Naive thymus-derived CD8-positive, alpha-beta T cell (primary cell): Measurements from ENCODE around the gene PHAF1. TPM values are rescaled to one million over a fixed set of nuclear protein-coding genes. Genes with fewer than 3 reads are reported as not detected.

ENCODE experiments used
- ATAC-seq, 2 donors: fragments of 150-1000 bp; cut with Tn5 transposase in 1 of 2; sonication (Bioruptor Pico), chemical (Tn5 transposase) in 1 of 2; 1 replicate in 1 of 2; 2 replicates in 1 of 2; pipeline ENCODE4 v1.10.0; 2021; ENCODE audit warnings: mild to moderate bottlenecking in 2 of 2, moderate library complexity in 2 of 2
- POLR2A ChIA-PET: fragments of 350-600 bp; sonication (Branson Sonifier 250); formaldehyde crosslinking; loops from one replicate; lab custom pipeline; 2021; ENCODE audit warnings: antibody characterized with exemption; lab: Charles Lee
- DNase-seq, 10 donors: peaks; one replicate each; pipeline versions ENCODE4 v3.0.0 to v3.0.0-alpha.2; 2020 to 2022
- H3K27ac Mint-ChIP-seq, 10 donors: one replicate each; pipeline ENCODE4 v1.8.0; 2020 to 2022; ENCODE audit warnings: mild to moderate bottlenecking in 10 of 10, mixed read lengths in 10 of 10, moderate library complexity in 4 of 10, inconsistent platforms in 1 of 10
- H3K27me3 Mint-ChIP-seq, 5 donors: one replicate each; pipeline ENCODE4 v1.8.0; 2021 to 2022; ENCODE audit warnings: mixed read lengths in 5 of 5
- H3K36me3 Mint-ChIP-seq, 3 donors: one replicate each; pipeline ENCODE4 v1.8.0; 2020 to 2022; ENCODE audit warnings: mixed read lengths in 3 of 3, mild to moderate bottlenecking in 2 of 3, inconsistent platforms in 1 of 3
- H3K4me1 Mint-ChIP-seq, 4 donors: one replicate each; pipeline ENCODE4 v1.8.0; 2021 to 2022; ENCODE audit warnings: mixed read lengths in 4 of 4
- H3K4me3 Mint-ChIP-seq, 10 donors: one replicate each; pipeline ENCODE4 v1.8.0; 2020 to 2022; ENCODE audit warnings: mild to moderate bottlenecking in 10 of 10, mixed read lengths in 10 of 10, moderate library complexity in 6 of 10, inconsistent platforms in 1 of 10
- H3K9me3 Mint-ChIP-seq, 9 donors: one replicate each; pipeline ENCODE4 v1.8.0; 2020 to 2022; ENCODE audit warnings: mixed read lengths in 9 of 9, mild to moderate bottlenecking in 3 of 9, inconsistent platforms in 1 of 9, moderate library complexity in 1 of 9
- polyA plus RNA-seq, 3 donors: library from polyadenylated mRNA; unstranded; fragments of 300-500 nt; fragmentation: Illumina TruSeq; gene quantifications; one replicate each; pipeline ENCODE4 v1.2.3, GENCODE V29; 2021
- total RNA-seq, 8 experiments: library from RNA in 2 of 8; stranded (reverse) in 2 of 8; gene quantifications; one replicate each; pipeline ENCODE4 v1.2.3 and lab custom pipeline; 2021 to 2026

PHAF1 gene
- total RNA-seq (10 to 100 TPM; 21.4 to 23.3 TPM), polyA plus RNA-seq (10 to 100 TPM in 1 of 3 donors, 1 to 10 TPM in 2; 6.9 to 10.9 (median 6.9) TPM), total RNA-seq (lab: John Stamatoyannopoulos, UW) (17.7 to 35.6 (median 23.3) reads per million in 6 experiments)

- POLR2A ChIA-PET = interaction anchor here (0.6 to 1.7 kb wide), 9 partner anchors 12 to 152 kb away, joined by 3 to 8 read pairs (median 5); partner anchors contain the start of genes B3GNT9, CBFB, FBXL8 and TRADD
These were observed at the start of gene PHAF1 for GRCh38 chr16:67109407-67110135. PHAF1 (plus strand) TSS chr16:67109941; CDS start chr16:67110176, 235 bp downstream.

GRCh38 chr16:67063008-67063407, 46.7 kb upstream of the PHAF1 start:
- H3K4me1 Mint-ChIP-seq = peaks cover 6 to 20% (median 12%) of the 10 kb centered on the region in 4 donors
- H3K4me3 Mint-ChIP-seq = peak overlapping the region in 1 of 10 donors; percentile 11
- DNase-seq = no peak
- H3K36me3 Mint-ChIP-seq = peaks cover 0 to 32% (median 11%) of the 10 kb centered on the region in 3 donors
- peak overlapping the region in 3 of 10 donors; percentile 1 to 72 (median 5) for H3K27ac Mint-ChIP-seq
- POLR2A ChIA-PET = interaction anchor here (0.6 kb wide), 1 partner anchor 11 kb away, joined by 3 read pairs; no protein-coding TSS in a partner anchor
- no peaks in the 10 kb centered on the region for H3K9me3 Mint-ChIP-seq
- no peak for ATAC-seq
- H3K27me3 Mint-ChIP-seq = no peaks in the 10 kb centered on the region

More at GRCh38 chr16:67109407-67110135, at the start of gene PHAF1:
- Mint-ChIP-seq H3K4me1 (peaks cover 19 to 50% (median 41%) of the 10 kb centered on the region in 4 donors), H3K27ac (peak within 1 kb of the TSS; percentile 84 to 96 (median 91)), H3K4me3 (peak within 1 kb of the TSS; percentile 90 to 98 (median 94)), H3K36me3 (peaks cover 0 to 2% (median 2%) of the 10 kb centered on the region in 3 donors), H3K27me3 (no peaks in the 10 kb centered on the region), H3K9me3 (no peaks in the 10 kb centered on the region)
- ATAC-seq (peak; percentile 90 to 93), DNase-seq (peak; percentile 91 to 99 (median 97))

- POLR2A ChIA-PET = no interaction called here
- H3K36me3 Mint-ChIP-seq = peaks cover 0 to 56% (median 20%) of the 10 kb centered on the region in 3 donors
- no peak for ATAC-seq
- no peak overlapping the region for H3K27ac Mint-ChIP-seq
- no peaks in the 10 kb centered on the region for H3K9me3 Mint-ChIP-seq
- no peaks in the 10 kb centered on the region for H3K27me3 Mint-ChIP-seq
- no peak overlapping the region for H3K4me3 Mint-ChIP-seq
- H3K4me1 Mint-ChIP-seq = peaks cover 0 to 7% (median 2%) of the 10 kb centered on the region in 4 donors
- no peak for DNase-seq
These were observed 41.5 kb upstream of the PHAF1 start for GRCh38 chr16:67068212-67068753.

- Mint-ChIP-seq H3K36me3 (peaks cover 0 to 71% (median 22%) of the 10 kb centered on the region in 3 donors), H3K27ac (peak overlapping the region in 2 of 10 donors; percentile 59 to 89), H3K9me3 (no peaks in the 10 kb centered on the region), H3K27me3 (no peaks in the 10 kb centered on the region), H3K4me3 (no peak overlapping the region), H3K4me1 (peaks cover 0 to 4% (median 0%) of the 10 kb centered on the region in 4 donors)
- DNase-seq (no peak), ATAC-seq (no peak)
- POLR2A ChIA-PET = no interaction called here
These were observed 38.2 kb upstream of the PHAF1 start for GRCh38 chr16:67071476-67072048.

- Mint-ChIP-seq H3K4me1 (peaks cover 0 to 3% (median 0%) of the 10 kb centered on the region in 4 donors), H3K9me3 (no peaks in the 10 kb centered on the region), H3K27me3 (no peaks in the 10 kb centered on the region), H3K4me3 (no peak overlapping the region), H3K27ac (peak overlapping the region in 1 of 10 donors; percentile 29), H3K36me3 (peaks cover 0 to 50% (median 5%) of the 10 kb centered on the region in 3 donors)
- ATAC-seq (no peak), DNase-seq (no peak)
- POLR2A ChIA-PET = no interaction called here
These were observed 34.4 kb upstream of the PHAF1 start for GRCh38 chr16:67075331-67075730.

- no peak overlapping the region for H3K4me3 Mint-ChIP-seq
- H3K9me3 Mint-ChIP-seq = no peaks in the 10 kb centered on the region
- ATAC-seq (no peak), DNase-seq (no peak)
- peaks cover 0 to 6% (median under 1%) of the 10 kb centered on the region in 4 donors for H3K4me1 Mint-ChIP-seq
- POLR2A ChIA-PET = no interaction called here
- H3K27me3 Mint-ChIP-seq = no peaks in the 10 kb centered on the region
- no peak overlapping the region for H3K27ac Mint-ChIP-seq
- peaks cover 0 to 43% (median 5%) of the 10 kb centered on the region in 3 donors for H3K36me3 Mint-ChIP-seq
These were observed 31.9 kb upstream of the PHAF1 start for GRCh38 chr16:67077871-67078270.

- ATAC-seq (no peak), DNase-seq (no peak)
- Mint-ChIP-seq H3K36me3 (peaks cover 0 to 40% (median 6%) of the 10 kb centered on the region in 3 donors), H3K4me3 (no peak overlapping the region), H3K27ac (no peak overlapping the region), H3K9me3 (no peaks in the 10 kb centered on the region), H3K27me3 (no peaks in the 10 kb centered on the region), H3K4me1 (peaks cover 0 to 11% (median 4%) of the 10 kb centered on the region in 4 donors)
- POLR2A ChIA-PET = no interaction called here
These were observed 27.6 kb upstream of the PHAF1 start for GRCh38 chr16:67082100-67082499.

GRCh38 chr16:67082891-67083290, 26.9 kb upstream of the PHAF1 start:
- Mint-ChIP-seq H3K27me3 (no peaks in the 10 kb centered on the region), H3K36me3 (peaks cover 0 to 39% (median 5%) of the 10 kb centered on the region in 3 donors), H3K4me1 (peaks cover 0 to 11% (median 4%) of the 10 kb centered on the region in 4 donors), H3K9me3 (no peaks in the 10 kb centered on the region), H3K4me3 (no peak overlapping the region), H3K27ac (no peak overlapping the region)
- DNase-seq (no peak), ATAC-seq (no peak)
- POLR2A ChIA-PET = interaction anchor here (1.0 kb wide), 1 partner anchor 72 kb away, joined by 5 read pairs; no protein-coding TSS in a partner anchor

GRCh38 chr16:67084345-67085028, 25.3 kb upstream of the PHAF1 start:
- no peaks in the 10 kb centered on the region for H3K9me3 Mint-ChIP-seq
- H3K36me3 Mint-ChIP-seq = peaks cover 0 to 42% (median 3%) of the 10 kb centered on the region in 3 donors
- H3K4me3 Mint-ChIP-seq = no peak overlapping the region
- ATAC-seq (no peak), DNase-seq (no peak)
- no peaks in the 10 kb centered on the region for H3K27me3 Mint-ChIP-seq
- H3K27ac Mint-ChIP-seq = no peak overlapping the region
- peaks cover 0 to 11% (median 4%) of the 10 kb centered on the region in 4 donors for H3K4me1 Mint-ChIP-seq
- POLR2A ChIA-PET = no interaction called here

- Mint-ChIP-seq H3K4me1 (peaks cover 0 to 8% (median 4%) of the 10 kb centered on the region in 4 donors), H3K27me3 (no peaks in the 10 kb centered on the region), H3K9me3 (no peaks in the 10 kb centered on the region), H3K4me3 (no peak overlapping the region), H3K27ac (peak overlapping the region in 2 of 10 donors; percentile 7 to 21), H3K36me3 (peaks cover 0 to 37% (median 3%) of the 10 kb centered on the region in 3 donors)
- DNase-seq = no peak
- ATAC-seq = no peak
- POLR2A ChIA-PET = no interaction called here
These were observed 22.9 kb upstream of the PHAF1 start for GRCh38 chr16:67086822-67087221.

GRCh38 chr16:67087291-67087690, 22.4 kb upstream of the PHAF1 start:
- Mint-ChIP-seq H3K4me3 (no peak overlapping the region), H3K27ac (no peak overlapping the region), H3K4me1 (peaks cover 0 to 8% (median 5%) of the 10 kb centered on the region in 4 donors), H3K27me3 (no peaks in the 10 kb centered on the region), H3K36me3 (peaks cover 0 to 39% (median 3%) of the 10 kb centered on the region in 3 donors), H3K9me3 (no peaks in the 10 kb centered on the region)
- DNase-seq (no peak), ATAC-seq (no peak)
- POLR2A ChIA-PET = no interaction called here

GRCh38 chr16:67087803-67088202, 21.9 kb upstream of the PHAF1 start:
- no peak for DNase-seq
- Mint-ChIP-seq H3K4me1 (peaks cover 0 to 8% (median 5%) of the 10 kb centered on the region in 4 donors), H3K27me3 (no peaks in the 10 kb centered on the region), H3K27ac (no peak overlapping the region), H3K36me3 (peaks cover 0 to 42% (median 3%) of the 10 kb centered on the region in 3 donors), H3K9me3 (no peaks in the 10 kb centered on the region), H3K4me3 (no peak overlapping the region)
- no peak for ATAC-seq
- POLR2A ChIA-PET = no interaction called here
